NCI-H1092 treated with DMSO at 0.1 percent for 48 hours (cell line): ENCODE results near the gene SEC22B.
"Not testable (repeated sequence)": the region's sequence is repeated elsewhere in the genome, so short reads cannot be mapped to it uniquely, and the experiment has no call there.

Experiments used
- DNase-seq: peaks from one replicate; lab custom pipeline; 2025; lab: John Stamatoyannopoulos, UW

The SEC22B gene

DNA sequence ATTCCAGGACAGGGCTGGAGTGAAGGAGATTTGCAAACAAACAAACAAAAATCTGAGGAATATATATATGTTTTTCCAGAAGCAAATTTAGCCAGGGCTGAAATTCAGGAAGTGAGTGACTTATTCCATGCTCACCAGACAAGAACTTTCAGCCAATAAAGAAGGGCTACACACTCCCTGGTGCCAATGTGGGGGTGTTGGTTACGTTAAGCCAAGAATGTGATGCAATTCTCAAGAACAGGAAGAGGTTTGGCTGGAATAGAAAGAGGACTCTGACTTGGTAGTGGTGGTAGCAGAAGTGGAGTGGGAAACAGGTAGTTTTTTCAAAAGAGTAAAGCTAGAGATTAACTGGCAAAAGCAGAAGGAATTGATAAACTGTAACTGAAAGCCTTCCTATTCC lies 31.7 kb downstream of the SEC22B start:
- DNase-seq, result not testable (repeated sequence)

- DNase-seq, result not testable (repeated sequence)
Observed at GRCh38 chr1:120144169-120144568, 32.2 kb downstream of the SEC22B start.

DNA sequence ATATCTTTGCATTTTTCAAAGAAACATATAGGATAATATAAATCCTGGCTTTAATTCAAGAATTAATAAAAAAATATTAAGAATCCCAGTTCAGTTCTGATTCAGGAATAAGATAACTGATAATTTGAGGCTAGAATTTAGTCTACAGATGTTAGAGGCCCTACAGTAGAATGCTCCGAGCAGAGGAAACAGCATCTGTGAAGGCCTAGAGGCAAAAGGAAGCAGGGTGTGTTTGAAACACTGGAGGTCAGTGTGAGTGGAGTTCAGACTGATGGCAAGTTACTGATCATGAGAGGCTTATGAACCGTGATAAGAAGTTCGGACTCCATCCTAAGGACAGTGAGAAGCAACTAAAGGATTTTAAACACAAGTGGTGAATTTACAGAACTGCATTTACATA lies 33.0 kb downstream of the SEC22B start:
- DNase-seq, result not testable (repeated sequence)

- not testable (repeated sequence) for DNase-seq
Observed at GRCh38 chr1:120142512-120143263, 33.6 kb downstream of the SEC22B start.

DNA sequence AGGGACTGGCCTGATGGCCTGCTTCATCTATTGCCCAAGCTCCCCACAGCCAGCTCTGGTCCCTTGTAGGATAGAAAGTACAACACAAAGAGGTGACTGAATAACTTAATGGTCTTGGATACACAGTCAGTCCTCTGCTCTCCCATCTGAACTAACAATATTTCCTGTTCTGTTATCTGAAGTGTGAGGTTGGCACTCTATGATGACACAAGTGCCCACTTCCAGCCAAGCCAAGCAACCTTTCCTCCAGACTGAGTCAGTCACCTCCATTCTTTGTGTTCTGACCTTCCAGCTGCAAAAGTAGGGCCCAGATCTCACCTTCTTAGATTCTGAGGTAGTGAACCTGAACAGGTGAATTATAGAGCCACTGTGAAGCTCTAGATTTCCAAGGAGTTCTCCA lies 34.5 kb downstream of the SEC22B start:
- not testable (repeated sequence) for DNase-seq

DNA sequence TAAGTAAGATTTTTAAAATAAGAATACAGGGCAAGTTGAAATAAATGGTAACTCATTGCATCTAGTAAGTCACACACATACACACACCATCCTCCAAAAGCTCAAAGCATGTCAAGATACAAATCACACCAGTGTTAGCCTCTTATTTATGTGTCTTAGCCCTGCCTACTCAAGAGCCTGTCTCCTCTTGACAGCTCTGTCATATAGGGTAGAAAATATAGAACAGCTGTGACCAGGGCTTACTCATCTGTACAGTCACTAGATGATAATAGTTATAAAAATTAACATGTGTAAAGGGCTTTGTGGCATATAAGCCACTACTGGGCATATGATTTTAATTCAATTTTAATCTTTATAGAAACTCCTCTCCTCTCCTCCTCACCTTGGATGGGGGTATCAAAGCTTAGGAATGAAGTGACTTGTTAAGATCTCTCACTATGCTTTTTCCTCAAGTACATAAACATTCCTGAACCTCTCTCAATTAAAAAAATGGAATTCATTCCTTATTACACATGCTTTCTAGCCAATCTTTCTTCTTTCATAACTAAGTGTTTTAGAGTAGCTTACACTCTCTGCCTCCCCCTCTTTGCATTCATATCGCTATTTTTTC lies 35.6 kb downstream of the SEC22B start:
- DNase-seq, result not testable (repeated sequence)

- DNase-seq, result not testable (repeated sequence)
Observed at GRCh38 chr1:120136086-120136485, 40.2 kb downstream of the SEC22B start.

- DNase-seq, result not testable (repeated sequence)
Observed at GRCh38 chr1:120133928-120134325, 42.4 kb downstream of the SEC22B start.

DNA sequence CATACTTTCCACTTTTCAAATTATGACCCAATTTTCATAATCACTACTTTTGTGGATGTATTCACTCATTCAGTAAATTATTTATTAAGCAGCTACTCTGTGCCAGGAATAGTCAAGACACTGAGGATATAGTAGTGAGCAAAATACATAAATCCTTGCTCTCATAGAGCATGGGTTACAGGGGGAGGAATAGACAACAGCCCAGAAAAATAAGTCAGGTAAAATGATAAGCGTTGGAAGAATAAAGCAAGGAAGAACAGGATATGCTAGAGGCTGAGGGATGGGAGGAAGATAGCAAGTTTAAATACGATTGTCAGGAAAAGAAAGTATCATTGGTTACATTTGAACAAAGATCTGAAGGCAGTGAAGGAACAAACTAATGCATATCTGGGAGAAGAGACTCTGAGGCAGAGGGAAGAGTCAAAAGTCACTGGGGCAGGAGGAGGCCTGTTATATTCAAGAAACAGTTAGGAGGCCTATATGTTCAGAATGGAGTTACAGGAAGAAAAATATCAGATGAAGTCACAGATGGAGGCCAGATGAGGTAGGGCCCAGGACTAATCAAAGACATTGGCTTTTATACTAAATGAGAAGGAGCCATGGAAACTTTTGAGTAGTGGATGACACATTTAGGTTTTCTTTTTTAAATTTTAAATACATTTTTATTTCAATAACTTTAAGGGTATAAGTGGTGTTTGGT lies 42.9 kb downstream of the SEC22B start:
- DNase-seq, result no peak

GRCh38 chr1:120132406-120132763 lies 43.9 kb downstream of the SEC22B start:
- not testable (repeated sequence) for DNase-seq

DNA sequence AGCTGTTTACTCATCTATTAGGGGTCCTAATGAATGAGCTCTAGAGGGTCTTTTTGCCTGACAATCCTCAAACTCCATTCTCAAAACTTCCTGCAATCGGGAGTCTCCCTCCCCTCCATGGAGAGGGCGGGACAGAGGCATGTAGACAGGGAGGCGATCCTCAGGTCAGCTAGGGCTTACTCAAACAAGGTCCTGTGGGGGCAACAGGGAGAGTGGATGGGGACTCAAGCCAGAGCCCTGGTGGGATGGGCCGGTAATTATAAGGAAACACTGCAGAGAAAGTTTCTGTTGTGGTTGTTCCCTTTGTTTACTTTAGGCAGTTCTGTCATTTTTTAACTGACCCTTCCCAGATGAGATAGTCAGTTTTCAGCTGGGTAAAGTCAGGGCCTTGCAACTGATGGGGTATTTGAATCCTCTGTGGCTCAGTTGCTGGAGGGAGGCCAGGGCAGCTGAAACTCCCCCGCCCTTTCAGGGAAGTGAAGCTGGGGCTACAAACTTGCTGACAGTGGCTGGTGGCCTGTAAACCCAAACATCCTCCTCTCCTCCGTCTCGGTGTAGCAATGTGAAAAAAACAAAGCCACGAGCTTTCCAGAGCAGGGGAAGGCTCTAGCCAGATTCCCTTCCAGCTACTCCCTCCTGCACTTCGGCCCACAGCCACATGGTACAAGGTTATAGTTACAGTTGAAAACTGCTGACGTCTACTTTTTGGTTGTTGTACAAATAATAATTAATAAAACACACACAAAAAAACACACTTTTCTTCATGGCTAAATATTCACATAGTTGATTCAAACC lies 44.5 kb downstream of the SEC22B start:
- not testable (repeated sequence) for DNase-seq

DNA sequence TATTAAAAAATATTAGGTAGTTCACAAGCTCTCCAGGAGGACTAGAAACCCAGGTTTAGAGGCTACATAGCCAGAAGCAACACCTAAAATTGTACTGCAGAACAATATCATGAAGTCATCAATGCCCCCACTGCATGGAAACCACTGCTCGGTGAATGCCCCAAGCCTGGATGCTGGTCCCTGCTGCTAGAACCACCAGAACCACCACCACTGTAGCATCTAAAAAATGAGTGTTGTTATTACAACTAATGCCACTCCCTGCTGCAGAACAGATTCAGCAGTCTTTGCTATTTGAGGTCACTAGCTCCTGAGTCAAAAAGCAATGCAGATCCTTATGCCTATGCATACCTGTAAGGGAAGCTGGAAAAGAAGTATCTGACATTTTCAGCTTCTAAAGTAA lies 48.4 kb downstream of the SEC22B start:
- not testable (repeated sequence) for DNase-seq

- not testable (repeated sequence) for DNase-seq
Observed at GRCh38 chr1:120126216-120126615, 50.1 kb downstream of the SEC22B start.

DNA sequence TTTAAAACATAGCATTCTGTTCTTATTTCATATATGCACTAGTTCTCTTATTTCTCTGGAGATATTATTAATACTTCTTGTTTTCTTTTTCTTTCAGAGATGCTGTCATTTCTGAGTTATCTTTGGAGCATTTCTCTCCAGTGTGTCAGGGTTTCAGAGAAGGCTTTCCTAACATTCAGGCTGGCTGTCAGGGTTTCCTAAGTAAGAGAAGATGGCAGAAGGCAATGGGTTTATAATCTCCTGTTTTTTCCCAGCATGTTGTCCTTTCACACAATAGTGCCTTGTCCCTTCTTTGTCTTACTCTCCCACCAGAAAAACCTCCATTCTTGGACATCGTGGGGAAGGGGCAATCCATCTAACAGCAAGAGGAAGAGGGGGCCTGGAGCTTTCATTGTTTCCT lies 51.7 kb downstream of the SEC22B start:
- DNase-seq, result not testable (repeated sequence)

DNA sequence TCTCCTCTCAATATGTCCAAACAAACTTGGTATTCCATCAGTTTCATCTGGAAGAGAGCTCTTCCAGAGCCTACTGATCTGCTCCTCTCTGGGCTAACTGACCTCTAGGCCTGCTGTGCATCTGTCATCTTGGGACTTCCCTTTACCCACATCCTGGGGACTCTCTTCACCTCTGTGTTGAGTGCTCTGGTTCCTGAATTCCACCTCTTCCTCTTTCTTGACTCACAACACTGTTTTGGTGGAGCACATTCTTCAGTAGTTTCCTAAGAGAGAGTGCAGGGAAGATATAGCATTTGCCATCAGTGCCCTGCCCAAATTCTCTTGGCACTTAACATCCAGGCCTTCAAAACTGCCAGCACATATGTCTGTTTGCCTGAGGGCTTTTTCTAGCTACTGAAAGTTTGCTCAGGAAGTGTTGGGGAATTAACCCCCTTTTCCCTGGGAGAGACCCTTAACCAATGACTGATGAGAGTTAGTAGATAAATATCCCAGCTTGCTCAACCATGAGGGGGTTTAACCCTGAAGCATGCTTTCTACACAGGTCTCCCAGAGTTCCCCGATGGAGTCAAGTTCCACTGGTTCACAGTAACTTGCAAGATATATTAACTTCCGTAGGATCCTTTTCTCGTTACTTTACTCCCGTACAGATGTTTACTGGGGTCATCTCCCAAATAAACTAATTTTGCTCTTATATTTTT lies 52.4 kb downstream of the SEC22B start:
- not testable (repeated sequence) for DNase-seq

DNA sequence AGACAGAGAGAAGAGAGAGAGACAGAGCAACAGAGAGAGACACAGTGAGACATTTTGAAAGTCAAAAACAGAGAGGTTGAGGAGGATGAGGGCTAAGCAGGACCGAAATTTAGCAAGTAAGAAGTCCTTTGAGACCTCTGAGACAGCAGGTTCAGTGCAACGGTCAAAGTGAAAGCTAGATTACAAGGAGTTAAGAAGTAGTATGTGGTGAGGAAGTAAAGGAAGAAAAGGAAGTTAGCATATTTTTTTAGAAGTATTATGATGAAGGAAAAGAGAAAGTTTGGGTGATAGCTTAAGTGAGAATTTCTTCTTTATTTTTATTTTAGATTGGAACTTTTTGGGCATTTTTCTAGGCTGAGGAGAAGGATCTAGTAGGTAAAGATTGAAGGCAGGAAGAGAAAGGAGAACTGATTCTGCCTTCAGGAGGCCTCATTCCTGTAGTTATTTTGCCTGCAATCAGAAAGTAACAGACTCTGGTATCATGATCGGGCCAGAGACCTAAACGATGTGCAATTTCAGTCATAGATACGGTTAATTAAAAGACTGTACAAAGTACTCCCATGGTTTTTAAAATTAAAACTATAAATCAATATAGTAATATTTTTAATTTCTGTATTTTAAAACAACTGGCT lies 53.9 kb downstream of the SEC22B start:
- DNase-seq, result not testable (repeated sequence)

DNA sequence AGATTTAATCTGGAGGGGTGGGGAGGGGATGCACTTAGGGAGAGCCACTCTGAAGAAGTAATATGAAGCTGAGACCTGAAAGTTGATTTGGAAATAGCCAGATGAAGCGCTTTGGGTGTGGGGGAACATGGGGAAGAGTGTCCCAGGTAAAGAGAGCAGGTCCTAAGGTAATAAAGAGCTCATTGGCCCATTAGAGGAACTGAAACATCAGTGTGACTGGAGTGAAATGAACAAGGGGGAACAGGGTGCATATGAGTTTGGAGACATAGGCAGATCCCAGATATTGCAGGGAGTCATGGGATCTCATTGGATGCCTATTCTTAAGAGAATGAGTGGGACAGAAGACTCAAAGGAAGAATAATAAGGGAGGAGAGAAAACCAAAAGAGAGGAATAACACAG lies 54.5 kb downstream of the SEC22B start:
- not testable (repeated sequence) for DNase-seq

DNA sequence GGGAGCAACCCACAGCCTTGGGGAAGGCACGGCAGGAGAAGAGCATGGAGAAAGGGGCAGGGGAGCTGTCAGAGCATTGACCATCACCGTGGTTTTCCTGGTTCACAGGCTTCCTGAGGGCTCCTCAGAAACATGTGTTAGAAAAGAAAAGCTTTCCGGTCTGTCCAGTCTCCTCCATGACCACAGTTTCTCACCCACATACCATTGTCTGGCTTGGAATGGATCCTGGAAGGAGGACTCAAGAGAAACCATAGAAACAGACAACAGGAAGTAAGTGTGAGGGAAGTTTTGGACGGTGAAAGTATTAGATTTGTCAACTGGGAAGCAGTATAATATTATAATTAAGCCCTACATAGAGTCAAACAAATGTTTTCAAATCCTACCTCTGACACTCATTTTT lies 55.8 kb downstream of the SEC22B start:
- DNase-seq, result not testable (repeated sequence)

- not testable (repeated sequence) for DNase-seq
Observed at GRCh38 chr1:120117371-120118177, 58.7 kb downstream of the SEC22B start.

- not testable (repeated sequence) for DNase-seq
Observed at GRCh38 chr1:120116094-120116493, 60.2 kb downstream of the SEC22B start.
